ENCODE data around the gene MCRS1.
"Not testable (repeated sequence)": the region's sequence is repeated elsewhere in the genome, so short reads cannot be mapped to it uniquely, and the experiment has no call there.

MCRS1 gene

GRCh38 chr12:49543914-49544815, 23.8 kb downstream of the MCRS1 start:
- intact Hi-C loops (cut with DNase I): no loop called here
- peak in 6 of 10 donors; percentile 50 to 93 (median 80) for DNase-seq

GRCh38 chr12:49543221-49543913, 24.6 kb downstream of the MCRS1 start:
- intact Hi-C loops (cut with DNase I): no loop called here
- peak in 2 of 10 donors; percentile 64 to 82 for DNase-seq

GRCh38 chr12:49542592-49543160, 25.3 kb downstream of the MCRS1 start:
- intact Hi-C loops (cut with DNase I): no loop called here
- peak in 2 of 10 donors; percentile 58 to 75 for DNase-seq

- intact Hi-C loops (cut with DNase I): no loop called here
- DNase-seq: peak in 2 of 10 donors; percentile 60 to 64
These were observed 25.9 kb downstream of the MCRS1 start for GRCh38 chr12:49541911-49542505.

GRCh38 chr12:49541140-49541861, 26.6 kb downstream of the MCRS1 start:
- DNase-seq: peak in 2 of 10 donors; percentile 57 to 79
- intact Hi-C loops (cut with DNase I): no loop called here

GRCh38 chr12:49540229-49541139, 27.5 kb downstream of the MCRS1 start:
- DNase-seq: peak in 2 of 10 donors; percentile 62 to 64
- intact Hi-C loops (cut with DNase I): no loop called here

- peak in 1 of 10 donors; percentile 77 for DNase-seq
- intact Hi-C loops (cut with DNase I): no loop called here
These were observed 28.3 kb downstream of the MCRS1 start for GRCh38 chr12:49539406-49540228.

GRCh38 chr12:49538510-49539403, 29.2 kb downstream of the MCRS1 start, which contains the start of gene KCNH3:
Gene KCNH3 (plus strand): TSS chr12:49539030. CDS start chr12:49539417, 387 bp downstream.
- peak; percentile 63 to 98 (median 90) for DNase-seq
- intact Hi-C loops (cut with DNase I): no loop called here

GRCh38 chr12:49537752-49538509, 30.0 kb downstream of the MCRS1 start:
- intact Hi-C loops (cut with DNase I): no loop called here
- peak in 8 of 10 donors; percentile 30 to 95 (median 70) for DNase-seq

- DNase-seq: peak in 1 of 10 donors; percentile 62
These were observed 30.7 kb downstream of the MCRS1 start for GRCh38 chr12:49537231-49537751.

GRCh38 chr12:49536526-49537071, 31.3 kb downstream of the MCRS1 start:
- no peak for DNase-seq
- intact Hi-C loops (cut with DNase I): no loop called here

More at GRCh38 chr12:49537231-49537751, 30.7 kb downstream of the MCRS1 start:
- intact Hi-C loops (cut with DNase I): no loop called here

- intact Hi-C loops (cut with DNase I): no loop called here
- DNase-seq: peak in 1 of 10 donors; percentile 44
These were observed 31.9 kb downstream of the MCRS1 start for GRCh38 chr12:49535921-49536525.

GRCh38 chr12:49534731-49535278, 33.1 kb downstream of the MCRS1 start:
- DNase-seq: peak in 3 of 10 donors; percentile 80 to 88 (median 88)
- intact Hi-C loops (cut with DNase I): no loop called here

- DNase-seq; intact Hi-C loops (cut with DNase I): not testable (repeated sequence)
These were observed 33.8 kb downstream of the MCRS1 start for GRCh38 chr12:49534122-49534521.

GRCh38 chr12:49533331-49533730, 34.6 kb downstream of the MCRS1 start:
- intact Hi-C loops (cut with DNase I): no loop called here
- DNase-seq: peak in 1 of 10 donors; percentile 66
